H9 (cell line): ENCODE measurements around the gene TSPAN17. TPM values are rescaled to one million over a fixed set of nuclear protein-coding genes. Genes with fewer than 3 reads are reported as not detected.

ENCODE experiments used
- DNase-seq: peaks from one replicate; pipeline ENCODE4 v3.0.0-alpha.2; 2017
- H2AFZ ChIP-seq: one replicate; pipeline ENCODE4 v1.6.1; 2013; ENCODE audit warnings: mild to moderate bottlenecking, low read length, control low read depth, moderate library complexity
- H2AK5ac ChIP-seq: 2 replicates; pipeline ENCODE4 v1.6.1; 2013; ENCODE audit warnings: low read length, control low read depth, mixed read lengths; ENCODE audit not compliant: insufficient read length
- H2BK120ac ChIP-seq: one replicate; pipeline ENCODE4 v1.6.1; 2013; ENCODE audit warnings: low read depth, mild to moderate bottlenecking, low read length, control low read depth, inconsistent platforms; ENCODE audit not compliant: poor library complexity, severe bottlenecking
- H2BK12ac ChIP-seq: 2 replicates; pipeline ENCODE4 v1.6.1; 2013; ENCODE audit warnings: low read length, control low read depth, mixed read lengths, low read depth; ENCODE audit not compliant: insufficient read length
- H2BK15ac ChIP-seq: 2 replicates; pipeline ENCODE4 v1.6.1; 2013; ENCODE audit warnings: low read depth, low read length, control low read depth
- H2BK20ac ChIP-seq: one replicate; pipeline ENCODE4 v1.6.1; 2013; ENCODE audit warnings: low read depth, mild to moderate bottlenecking, low read length, control low read depth, inconsistent platforms; ENCODE audit not compliant: poor library complexity, severe bottlenecking
- H2BK5ac ChIP-seq: 2 replicates; pipeline ENCODE4 v1.6.1; 2013; ENCODE audit warnings: low read length, control low read depth, mixed read lengths; ENCODE audit not compliant: insufficient read length
- H3K14ac ChIP-seq: 2 replicates; pipeline ENCODE4 v1.6.1; 2013; ENCODE audit warnings: low read length, control low read depth; ENCODE audit not compliant: insufficient read depth
- H3K18ac ChIP-seq: 2 replicates; pipeline ENCODE4 v1.6.1; 2013; ENCODE audit warnings: low read depth, mild to moderate bottlenecking, mixed read lengths, low read length, control low read depth; ENCODE audit not compliant: insufficient read length
- H3K23ac ChIP-seq: 2 replicates; pipeline ENCODE4 v1.6.1; 2013; ENCODE audit warnings: low read length, control low read depth, mixed read lengths, low read depth; ENCODE audit not compliant: insufficient read length
- H3K23me2 ChIP-seq: 2 replicates; pipeline ENCODE4 v1.6.1; 2013; ENCODE audit warnings: low read depth, mild to moderate bottlenecking, mixed read lengths, low read length, control low read depth; ENCODE audit not compliant: insufficient read length, poor library complexity, severe bottlenecking
- H3K27ac ChIP-seq: 2 replicates; pipeline ENCODE4 v1.5.1; 2013; ENCODE audit warnings: low read length, control low read depth, mixed read lengths, low read depth; ENCODE audit not compliant: insufficient read length
- H3K27me3 ChIP-seq: 2 replicates; pipeline ENCODE4 v1.6.1; 2013; ENCODE audit warnings: low read length, control low read depth, inconsistent platforms; ENCODE audit not compliant: insufficient read depth
- H3K4ac ChIP-seq: 2 replicates; pipeline ENCODE4 v1.6.1; 2013; ENCODE audit warnings: low read depth, mild to moderate bottlenecking, control low read depth, inconsistent platforms, low read length, moderate library complexity
- H3K4me1 ChIP-seq: 2 replicates; pipeline ENCODE4 v1.6.1; 2013; ENCODE audit warnings: low read length, control low read depth, inconsistent platforms; ENCODE audit not compliant: insufficient read depth
- H3K4me2 ChIP-seq: 2 replicates; pipeline ENCODE4 v1.6.1; 2013; ENCODE audit warnings: low read length, control low read depth, mixed read lengths; ENCODE audit not compliant: insufficient read length, insufficient read depth
- H3K56ac ChIP-seq: 2 replicates; pipeline ENCODE4 v1.6.1; 2013; ENCODE audit warnings: low read depth, mild to moderate bottlenecking, mixed read lengths, low read length, control low read depth; ENCODE audit not compliant: insufficient read length
- H3K79me1 ChIP-seq: 2 replicates; pipeline ENCODE4 v1.6.1; 2013; ENCODE audit warnings: low read depth, mild to moderate bottlenecking, moderate library complexity, low read length, control low read depth, inconsistent platforms; ENCODE audit not compliant: insufficient read depth, poor library complexity, severe bottlenecking
- H3K79me2 ChIP-seq: 2 replicates; pipeline ENCODE4 v1.6.1; 2013; ENCODE audit warnings: low read length, control low read depth, inconsistent platforms; ENCODE audit not compliant: insufficient read depth
- H3K9ac ChIP-seq: 2 replicates; pipeline ENCODE4 v1.6.1; 2013; ENCODE audit warnings: low read length, control low read depth, mixed read lengths; ENCODE audit not compliant: insufficient read length; ENCODE audit errors: extremely low read depth
- H3K9me3 ChIP-seq: one replicate; pipeline ENCODE4 v1.6.1; 2013; ENCODE audit warnings: low read depth, low read length, inconsistent platforms; ENCODE audit not compliant: control insufficient read depth
- H3T11ph ChIP-seq: one replicate; pipeline ENCODE4 v1.6.1; 2013; ENCODE audit warnings: mild to moderate bottlenecking, low read length, control low read depth, inconsistent platforms
- H4K20me1 ChIP-seq: one replicate; pipeline ENCODE4 v1.6.1; 2013; ENCODE audit not compliant: control insufficient read depth, insufficient read length, insufficient read depth
- H4K5ac ChIP-seq: 2 replicates; pipeline ENCODE4 v1.6.1; 2013; ENCODE audit warnings: low read depth, mild to moderate bottlenecking, mixed read lengths, low read length, control low read depth; ENCODE audit not compliant: insufficient read length
- H4K8ac ChIP-seq: replicated peaks from 2 replicates; pipeline ENCODE4 v1.6.1; 2013; ENCODE audit warnings: low read length, control low read depth, mixed read lengths, low read depth; ENCODE audit not compliant: insufficient read length
- H4K91ac ChIP-seq: 2 replicates; pipeline ENCODE4 v1.6.1; 2013; ENCODE audit warnings: low read depth, mild to moderate bottlenecking, moderate library complexity, mixed read lengths, low read length, control low read depth; ENCODE audit not compliant: insufficient read length
- H3K27ac Mint-ChIP-seq, 3 experiments: 2 replicates in 2 of 3; 3 replicates in 1 of 3; pipeline ENCODE4 v1.8.0; 2020 to 2021; ENCODE audit warnings: mixed read lengths in 3 of 3, mild to moderate bottlenecking in 1 of 3, moderate library complexity in 1 of 3
- H3K27me3 Mint-ChIP-seq: 2 replicates; pipeline ENCODE4 v1.8.0; 2021; ENCODE audit warnings: low read depth, mild to moderate bottlenecking, moderate library complexity, mixed read lengths
- H3K36me3 Mint-ChIP-seq, 3 experiments: 2 replicates in 2 of 3; 3 replicates in 1 of 3; pipeline ENCODE4 v1.8.0; 2020 to 2021; ENCODE audit warnings: low read depth in 3 of 3, mixed read lengths in 3 of 3; ENCODE audit not compliant: insufficient read depth in 1 of 3
- H3K4me1 Mint-ChIP-seq, 2 experiments: 2 replicates each; pipeline ENCODE4 v1.8.0; 2020; ENCODE audit warnings: mixed read lengths in 2 of 2
- H3K4me3 Mint-ChIP-seq, 2 experiments: 2 replicates in 1 of 2; 3 replicates in 1 of 2; pipeline ENCODE4 v1.8.0; 2020 to 2021; ENCODE audit warnings: mild to moderate bottlenecking in 2 of 2, mixed read lengths in 2 of 2, moderate library complexity in 1 of 2
- H3K9me3 Mint-ChIP-seq, 2 experiments: 2 replicates in 1 of 2; 3 replicates in 1 of 2; pipeline ENCODE4 v1.8.0; 2020; ENCODE audit warnings: mild to moderate bottlenecking in 2 of 2, mixed read lengths in 2 of 2, moderate library complexity in 1 of 2
- CTCF ChIP-seq: fragments of 200-600 bp; sonication (generic); conservative IDR thresholded peaks from 3 replicates; pipeline ENCODE4 v1.8.0; 2021; ENCODE audit warnings: antibody characterized with exemption, mild to moderate bottlenecking
- WGBS: extraction: QIAGEN DNeasy Blood & Tissue Kit; methylation state at CpG from one replicate; pipeline ENCODE4 v1.1.7; 2013; ENCODE audit warnings: missing lambda C conversion rate, low lambda C conversion rate, mixed read lengths; ENCODE audit not compliant: insufficient read length; ENCODE audit errors: extremely low coverage; 5-methylcytosine and 5-hydroxymethylcytosine counted together
- total RNA-seq: library from RNA; stranded (reverse); gene quantifications from 2 replicates; pipeline ENCODE4 v1.2.1, GENCODE V29; 2021

Gene TSPAN17
- total RNA-seq, 1 experiment from 2014 or later: 46.8 TPM

- Histone ChIP-seq H2BK20ac (no peak overlapping the region), H4K91ac (no peak overlapping the region), H3K4me1 (no peaks in the 10 kb centered on the region), H3K4me2 (peak overlapping the region; percentile 59), H2BK120ac (no peak overlapping the region), H3K18ac (no peak overlapping the region), H2AFZ (no peak overlapping the region), H3K23me2 (peaks cover 6% of the 10 kb centered on the region), H2BK15ac (no peak overlapping the region), H3K14ac (no peak overlapping the region), H4K5ac (no peak overlapping the region), H3K56ac (no peak overlapping the region), H3K23ac (no peak overlapping the region), H2BK5ac (no peak overlapping the region), H3K79me1 (no peaks in the 10 kb centered on the region), H3T11ph (no peak overlapping the region), H3K9me3 (no peaks in the 10 kb centered on the region), H3K27ac (no peak overlapping the region), H2BK12ac (no peak overlapping the region), H2AK5ac (no peak overlapping the region), H3K79me2 (no peaks in the 10 kb centered on the region), H4K20me1 (no peaks in the 10 kb centered on the region), H3K4ac (no peak overlapping the region), H4K8ac (no peak overlapping the region), H3K27me3 (peaks cover 2% of the 10 kb centered on the region; the same call in 1 of the 2 replicates), H3K9ac (no peak overlapping the region)
- peak; percentile 65 for TF ChIP-seq CTCF
- DNase-seq: peak; percentile 98
- Mint-ChIP-seq H3K36me3 (no peaks in the 10 kb centered on the region), H3K4me1 (peaks cover 6 to 25% of the 10 kb centered on the region in 2 experiments; a peak in 3 of 4 replicates), H3K9me3 (no peaks in the 10 kb centered on the region), H3K27me3 (peaks cover 80% of the 10 kb centered on the region), H3K27ac (no peak overlapping the region), H3K4me3 (peak overlapping the region; percentile 10 to 78; a peak in 3 of 5 replicates)
- no CpG with 5 or more reads among the region's 31 CpGs for WGBS
Measured at GRCh38 chr5:176619203-176619568, 28.1 kb upstream of the TSPAN17 start.
